A549 treated with GW870086 at 1 μM for 4 hours (cell line): ENCODE measurements around the gene CHMP2A. TPM values are rescaled to one million over a fixed set of nuclear protein-coding genes. Genes with fewer than 3 reads are reported as not detected.

Experiments used
- total RNA-seq: library from RNA; stranded (reverse); fragments of 200-300 nt; extraction: Qiagen RNA extraction; gene quantifications from 5 replicates; pipeline ENCODE4 v1.2.3, GENCODE V29; 2022; ENCODE audit warnings: low read depth

CHMP2A gene
- 191 to 213 TPM (median 195 TPM) in 5 replicates for total RNA-seq

DNA sequence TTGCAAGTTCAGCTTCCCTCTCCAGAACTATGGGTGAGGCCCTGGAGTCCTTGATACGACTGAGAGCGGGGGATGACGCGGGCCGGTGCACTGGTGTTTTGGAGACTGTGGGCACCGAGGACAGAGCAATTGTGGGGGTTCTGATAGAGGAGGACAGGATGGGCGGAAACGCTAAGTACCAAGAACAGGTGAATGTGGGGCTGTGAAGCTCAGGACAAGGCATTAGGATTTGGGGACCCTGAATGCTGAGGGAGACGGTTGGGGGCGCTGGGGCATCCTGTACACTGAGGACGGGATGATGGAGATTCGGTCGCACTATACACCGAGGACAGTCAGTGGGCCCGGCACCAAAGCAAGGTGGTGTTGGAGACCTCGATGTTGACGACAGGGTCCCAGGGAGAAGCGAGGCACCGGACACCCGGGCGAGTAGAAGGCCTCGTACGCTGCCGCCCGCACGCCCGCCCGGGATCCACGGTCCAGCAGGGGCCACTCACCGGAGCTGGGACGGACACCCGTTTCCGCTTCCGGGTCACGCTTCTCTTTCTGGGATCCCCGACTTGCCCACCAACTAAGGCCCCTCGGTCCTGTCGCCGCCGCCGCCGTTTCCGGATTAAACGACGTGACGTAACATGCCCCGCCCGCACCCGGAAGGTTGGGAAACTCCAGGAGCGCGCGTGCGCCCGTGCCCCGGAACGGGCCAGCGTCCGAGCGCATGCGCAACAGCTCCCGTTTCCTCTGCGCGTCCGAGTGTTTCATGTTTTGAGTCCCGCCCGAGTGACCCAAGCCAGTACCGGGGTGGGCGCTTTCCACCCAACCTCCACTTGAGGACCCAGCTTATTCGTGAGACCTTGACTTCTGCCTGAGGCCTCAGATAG, at the start of gene CHMP2A:
Gene CHMP2A, minus strand, starts transcription at position 612 of the 875 bp plus-strand sequence. CDS start 893 bp downstream, outside the sequence.

DNA sequence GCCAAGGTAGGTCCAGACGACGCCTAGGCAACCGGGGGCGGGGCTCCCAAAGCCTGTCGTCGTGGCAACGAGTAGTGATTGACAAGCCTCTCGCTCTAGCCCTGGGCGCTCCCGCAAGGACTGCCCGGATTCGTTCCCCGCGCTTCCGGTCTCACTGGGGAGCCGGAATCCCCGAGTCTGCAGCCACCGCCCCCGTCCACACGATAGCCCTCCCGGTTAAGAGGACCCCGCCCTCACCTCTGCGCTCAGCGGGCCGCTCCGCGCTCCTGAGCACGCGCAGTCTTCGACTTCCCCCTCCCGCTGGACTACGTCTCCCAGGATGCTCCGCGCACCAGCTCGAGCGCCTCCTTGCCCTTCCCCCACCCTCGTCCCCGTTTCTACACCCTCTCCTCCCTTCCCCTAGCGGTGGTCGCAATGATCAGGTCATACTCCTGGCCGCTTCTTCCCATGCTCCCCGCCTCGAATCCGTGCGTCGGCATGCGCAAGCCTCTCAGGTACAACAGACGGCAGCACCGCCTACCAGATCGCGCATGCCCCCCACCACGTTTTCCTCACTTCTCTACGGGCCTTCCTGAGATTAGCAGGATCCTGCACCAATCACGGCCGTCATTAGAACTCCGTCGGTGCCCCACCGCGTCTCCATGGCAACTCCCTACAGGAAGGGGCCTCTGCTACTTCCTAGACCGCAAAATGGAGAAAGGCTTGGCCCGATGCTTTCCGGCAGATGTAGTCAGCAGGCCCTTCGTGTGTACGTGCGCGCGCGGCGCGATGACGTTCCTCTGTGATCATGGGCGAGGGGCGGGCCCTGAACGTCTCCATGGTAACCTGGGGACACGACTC, 18.1 kb upstream of the CHMP2A start, which contains the start of gene MZF1:
Gene MZF1, minus strand, starts transcription at position 518 of the 840 bp plus-strand sequence. CDS start 1,946 bp downstream, outside the sequence.

DNA sequence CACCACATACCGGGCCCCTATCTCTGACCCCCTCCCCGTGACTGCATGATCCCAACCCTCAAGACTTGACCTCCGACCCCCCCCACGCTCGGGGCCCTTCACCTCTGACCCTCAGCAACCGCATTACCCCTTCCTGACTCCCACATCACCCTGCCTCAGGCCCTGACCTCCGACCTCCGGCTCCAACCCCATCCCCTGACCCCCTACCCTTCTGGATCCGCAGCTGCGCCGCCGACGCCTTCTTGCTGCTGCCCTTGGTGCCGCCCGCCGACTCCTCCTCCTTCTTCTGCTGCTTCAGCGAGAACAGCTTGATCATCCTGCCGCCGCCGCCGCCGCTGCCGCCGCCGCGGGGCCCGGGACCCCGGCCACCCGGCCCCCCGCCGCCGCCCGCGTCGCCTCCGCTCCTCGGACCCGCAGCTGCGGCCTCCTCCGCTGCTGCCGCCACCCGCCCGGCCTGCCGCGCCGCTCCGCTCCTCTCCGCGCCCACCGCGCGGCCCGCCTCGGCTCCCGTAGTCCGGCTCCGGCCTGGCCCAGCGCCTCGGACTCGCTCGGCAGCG, 3.2 kb upstream of the CHMP2A start, which contains the start of gene UBE2M:
Gene UBE2M, minus strand, starts transcription at position 546 of the 557 bp plus-strand sequence. Its CDS starts 230 bp downstream, at position 316.

DNA sequence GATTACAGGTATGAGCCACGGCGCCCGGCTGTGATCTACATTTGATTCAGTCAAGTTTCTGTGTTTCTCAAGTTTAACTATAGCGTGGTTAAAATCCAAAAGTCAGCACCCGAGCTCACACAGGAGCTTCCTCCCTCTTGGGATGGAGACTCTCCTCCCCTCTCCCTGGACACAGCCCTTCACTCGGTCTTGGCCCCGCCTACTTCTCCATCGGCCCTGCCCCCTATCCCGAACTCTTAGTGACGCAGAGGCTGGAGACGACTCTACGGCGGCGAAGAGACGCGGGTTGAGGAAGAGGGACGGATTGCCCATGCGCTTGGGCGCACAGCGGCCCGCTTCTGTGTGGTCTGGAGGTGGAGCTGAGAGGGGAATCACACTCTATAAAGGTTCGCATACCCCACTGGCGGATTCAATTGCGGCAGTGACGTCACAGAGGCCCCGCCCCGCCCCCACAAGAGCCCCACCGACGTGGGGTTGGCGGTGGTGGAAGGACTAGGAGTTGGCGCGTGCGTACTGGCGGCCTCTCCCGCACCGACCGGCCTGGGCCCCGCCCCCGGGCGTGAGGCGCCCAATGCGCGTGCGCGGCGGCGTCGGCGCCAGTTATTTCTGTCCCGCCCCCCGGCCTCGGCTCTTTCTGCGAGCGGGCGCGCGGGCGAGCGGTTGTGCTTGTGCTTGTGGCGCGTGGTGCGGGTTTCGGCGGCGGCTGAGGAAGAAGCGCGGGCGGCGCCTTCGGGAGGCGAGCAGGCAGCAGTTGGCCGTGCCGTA, 10.9 kb downstream of the CHMP2A start, which contains the start of gene TRIM28:
Gene TRIM28, plus strand, starts transcription at position 239 of the 765 bp plus-strand sequence. CDS start 694 bp downstream, outside the sequence.

DNA sequence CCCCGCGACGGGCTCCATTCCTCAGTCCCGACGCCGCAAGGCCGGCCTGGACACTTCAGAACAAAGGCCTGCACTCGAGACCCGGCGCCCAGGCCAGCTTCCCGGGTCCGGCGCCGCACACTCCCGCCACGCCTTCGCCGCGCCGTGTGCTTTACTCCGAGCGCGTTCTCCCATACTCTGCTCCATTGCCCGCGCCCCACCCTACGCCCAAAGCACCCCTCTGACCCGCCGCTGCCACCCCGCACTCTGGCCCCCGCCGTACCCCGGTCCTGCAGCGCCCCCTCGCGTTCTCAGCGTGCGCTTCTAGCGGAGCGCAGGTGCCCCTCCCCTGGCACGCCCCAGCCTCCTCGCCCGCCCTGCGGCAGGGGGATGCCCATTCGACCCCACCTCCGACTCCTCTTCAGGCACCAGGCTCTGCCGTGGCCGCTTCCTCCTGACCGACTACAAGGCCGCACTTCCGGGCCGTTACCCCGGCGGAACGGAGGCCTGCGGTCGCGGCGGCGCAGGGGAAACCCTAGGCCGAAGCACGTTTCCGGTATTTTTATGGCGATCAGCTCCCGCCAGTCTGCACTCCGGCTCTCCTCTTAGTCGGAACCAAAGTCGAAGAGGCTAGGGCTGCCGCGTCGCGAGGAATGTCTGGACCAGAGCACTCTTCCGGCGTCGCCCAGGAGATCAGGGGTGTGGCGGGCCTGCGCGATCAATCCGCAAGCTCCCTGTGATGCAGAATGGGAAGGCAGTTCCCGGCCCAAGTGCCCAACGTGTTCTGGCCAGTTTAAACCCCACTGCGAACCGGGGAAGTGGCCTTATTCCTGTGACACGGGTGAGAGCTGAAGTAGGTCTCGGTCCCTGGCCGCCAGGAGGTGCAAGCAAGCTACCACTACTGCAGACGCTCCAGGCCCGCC, 35.3 kb downstream of the CHMP2A start, which contains the start of gene ZBTB45:
Gene ZBTB45, minus strand, starts transcription at position 456 of the 902 bp plus-strand sequence. CDS start 2,137 bp downstream, outside the sequence.

DNA sequence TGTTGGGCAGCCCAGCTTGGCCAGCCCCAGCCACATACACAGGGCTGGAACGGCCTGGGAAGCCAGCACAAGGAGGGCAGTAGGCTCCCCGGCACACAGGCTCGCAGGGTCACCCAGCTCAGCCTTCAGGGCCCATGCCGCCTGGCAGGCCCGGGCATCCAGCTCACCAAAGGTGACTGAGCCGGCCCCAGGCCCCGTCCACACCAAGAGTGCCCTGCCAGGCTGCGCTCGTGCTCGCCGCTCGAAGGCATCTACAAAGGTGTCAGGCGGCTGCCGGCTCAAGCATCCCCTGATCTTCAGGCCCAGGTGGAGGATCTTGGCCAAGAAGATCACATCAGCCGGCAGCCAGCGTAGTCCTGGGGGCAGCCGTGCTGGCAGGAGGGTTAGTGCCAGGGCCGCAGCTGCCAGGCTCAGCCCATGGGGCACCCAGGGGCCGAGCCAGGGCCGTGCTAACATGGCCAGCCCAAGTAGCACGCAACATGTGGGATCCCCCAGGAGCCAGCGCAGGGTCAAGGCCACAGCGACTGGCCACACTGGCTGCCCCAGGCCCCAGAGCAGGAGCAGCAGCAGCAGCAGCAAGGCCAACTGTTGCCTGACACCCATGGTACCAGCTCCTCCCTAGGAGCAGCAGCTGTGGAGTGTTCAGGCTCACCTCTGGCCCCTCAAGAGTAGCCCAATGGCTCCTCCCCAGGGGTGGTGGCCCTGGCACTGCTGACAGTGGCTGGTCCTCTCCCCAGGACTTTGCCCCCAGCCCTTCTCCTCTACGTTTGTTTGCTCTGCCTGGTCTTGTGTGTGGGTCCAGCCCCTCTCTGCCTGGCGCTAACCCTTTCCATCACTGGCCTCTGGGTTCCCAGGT, 43.3 kb downstream of the CHMP2A start, which contains the start of gene SLC27A5:
Gene SLC27A5, minus strand, starts transcription at position 640 of the 856 bp plus-strand sequence. Its CDS starts 37 bp downstream, at position 603.

Other genes starting within 250 kb of the CHMP2A start
- 89.0 to 109 TPM (median 96.0 TPM) in 5 replicates for gene ERVK3-1, start 249.7 kb downstream of the CHMP2A start, total RNA-seq
- gene ZSCAN22, start 228.1 kb downstream of the CHMP2A start, total RNA-seq: 2.1 to 2.7 TPM (median 2.4 TPM) in 5 replicates
- 11.1 to 14.3 TPM (median 13.5 TPM) in 5 replicates for gene A1BG, start 201.6 kb downstream of the CHMP2A start, total RNA-seq
- gene ZNF497, start 192.4 kb downstream of the CHMP2A start, total RNA-seq: 0.77 to 1.4 TPM (median 1.1 TPM) in 5 replicates
- 0.98 to 1.5 TPM (median 1.4 TPM) in 5 replicates for gene ZNF837, start 174.1 kb downstream of the CHMP2A start, total RNA-seq
- gene RPS5, start 167.8 kb downstream of the CHMP2A start, total RNA-seq: 2,355 to 2,530 TPM (median 2,454 TPM) in 5 replicates
- gene RNF225, start 159.4 kb downstream of the CHMP2A start, total RNA-seq: 0.13 to 0.15 TPM in 2 of 5 replicates, not detected in the others
- gene ZNF584, start 146.5 kb downstream of the CHMP2A start, total RNA-seq: 18.1 to 21.1 TPM (median 20.1 TPM) in 5 replicates
- 0.06 to 0.14 TPM (median 0.13 TPM) in 5 replicates for gene ZNF132, start 115.0 kb downstream of the CHMP2A start, total RNA-seq
- gene ZNF324B, start 103.5 kb downstream of the CHMP2A start, total RNA-seq: 5.3 to 8.0 TPM (median 6.5 TPM) in 5 replicates
- 7.6 to 9.7 TPM (median 9.1 TPM) in 5 replicates for gene ZNF324, start 88.0 kb downstream of the CHMP2A start, total RNA-seq
- gene ZNF446, start 78.8 kb downstream of the CHMP2A start, total RNA-seq: 11.1 to 12.6 TPM (median 12.1 TPM) in 5 replicates
- 26.4 to 30.1 TPM (median 28.2 TPM) in 5 replicates for gene SLC27A5, start 43.1 kb downstream of the CHMP2A start, total RNA-seq
- 13.0 to 19.0 TPM (median 18.3 TPM) in 5 replicates for gene ZBTB45, start 35.3 kb downstream of the CHMP2A start, total RNA-seq
- 554 to 826 TPM (median 682 TPM) in 5 replicates for gene TRIM28, start 11.0 kb downstream of the CHMP2A start, total RNA-seq
- gene UBE2M, start 3.5 kb upstream of the CHMP2A start, total RNA-seq: 127 to 152 TPM (median 136 TPM) in 5 replicates
- gene MZF1, start 18.2 kb upstream of the CHMP2A start, total RNA-seq: 10.2 to 15.4 TPM (median 14.0 TPM) in 5 replicates